ENCODE measurements around the gene GPSM3. TPM values are rescaled to one million over a fixed set of nuclear protein-coding genes. Genes with fewer than 3 reads are reported as not detected.
A peak's percentile ranks its signal among the peaks of the same experiment; 100 is the strongest.

GPSM3 gene
- total RNA-seq, 1 donor from 2014 or later: 16.2 TPM

GRCh38 chr6:32151863-32152768, 40.3 kb downstream of the GPSM3 start, which contains the start of gene PRRT1:
TSS of gene PRRT1 (minus strand) at chr6:32151939. CDS start at chr6:32151827, 112 bp downstream.
- Histone ChIP-seq H3K4me3 (peak within 1 kb of the TSS; percentile 75 to 88), H3K9me3 (no peaks in the 10 kb centered on the region), H3K27me3 (no peaks in the 10 kb centered on the region), H3K27ac (peak within 1 kb of the TSS; percentile 94), H3K36me3 (peaks cover 0 to 23% of the 10 kb centered on the region in 2 donors), H3K4me1 (peaks cover 49% of the 10 kb centered on the region)
- TF ChIP-seq POLR2AphosphoS5 (IDR thresholded peaks at IDR 0.05; ENCODE audit: insufficient read depth in 1 of 2, low read depth in 1 of 2) (no peak), POLR2A (IDR thresholded peaks at IDR 0.05) (no peak), CTCF (IDR thresholded peaks at IDR 0.05) (no peak)
- no peak for DNase-seq (ENCODE audit: extremely low spot score in 2 of 2)
- intact Hi-C loops (cut with DNase I): loop anchor here (5.0 kb wide), 1 partner anchor 35 kb away; no protein-coding TSS in a partner anchor

- Histone ChIP-seq H3K27ac (peak overlapping the region; percentile 94), H3K4me3 (peak overlapping the region; percentile 75 to 88), H3K27me3 (no peaks in the 10 kb centered on the region), H3K36me3 (peaks cover 0 to 15% of the 10 kb centered on the region in 2 donors), H3K9me3 (no peaks in the 10 kb centered on the region), H3K4me1 (peaks cover 49% of the 10 kb centered on the region)
- DNase-seq (ENCODE audit: extremely low spot score in 2 of 2): no peak
- TF ChIP-seq CTCF (IDR thresholded peaks at IDR 0.05): no peak
- no peak for TF ChIP-seq POLR2AphosphoS5 (IDR thresholded peaks at IDR 0.05; ENCODE audit: insufficient read depth in 1 of 2, low read depth in 1 of 2)
- no peak for TF ChIP-seq POLR2A (IDR thresholded peaks at IDR 0.05)
- intact Hi-C loops (cut with DNase I): loop anchor here (5.0 kb wide), 1 partner anchor 34 kb away; no protein-coding TSS in a partner anchor
These were observed 41.1 kb downstream of the GPSM3 start for GRCh38 chr6:32151181-32151862.

GRCh38 chr6:32149932-32150870, 42.2 kb downstream of the GPSM3 start:
- peak overlapping the region; percentile 53 for H3K27ac ChIP-seq
- no peak for TF ChIP-seq POLR2AphosphoS5 (IDR thresholded peaks at IDR 0.05; ENCODE audit: insufficient read depth in 1 of 2, low read depth in 1 of 2)
- no peak for TF ChIP-seq CTCF (IDR thresholded peaks at IDR 0.05)
- TF ChIP-seq POLR2A (IDR thresholded peaks at IDR 0.05): no peak
- H3K4me3 ChIP-seq: peak overlapping the region; percentile 75 to 88
- H3K36me3 ChIP-seq: peaks cover 0 to 6% of the 10 kb centered on the region in 2 donors
- intact Hi-C loops (cut with DNase I): loop anchor here (5.0 kb wide), 1 partner anchor 33 kb away; no protein-coding TSS in a partner anchor
- H3K4me1 ChIP-seq: peaks cover 42% of the 10 kb centered on the region
- no peak for DNase-seq (ENCODE audit: extremely low spot score in 2 of 2)
- no peaks in the 10 kb centered on the region for H3K27me3 ChIP-seq
- H3K9me3 ChIP-seq: no peaks in the 10 kb centered on the region

GRCh38 chr6:32149092-32149755, 43.2 kb downstream of the GPSM3 start:
- intact Hi-C loops (cut with DNase I): no loop called here
- TF ChIP-seq POLR2A (IDR thresholded peaks at IDR 0.05) (no peak), CTCF (IDR thresholded peaks at IDR 0.05) (no peak), POLR2AphosphoS5 (IDR thresholded peaks at IDR 0.05; ENCODE audit: insufficient read depth in 1 of 2, low read depth in 1 of 2) (no peak)
- no peaks in the 10 kb centered on the region for H3K27me3 ChIP-seq
- H3K4me1 ChIP-seq: peaks cover 33% of the 10 kb centered on the region
- H3K36me3 ChIP-seq: peaks cover 0 to 6% of the 10 kb centered on the region in 2 donors
- no peaks in the 10 kb centered on the region for H3K9me3 ChIP-seq
- H3K4me3 ChIP-seq: peak overlapping the region in 1 of 2 donors; percentile 3
- no peak overlapping the region for H3K27ac ChIP-seq
- no peak for DNase-seq (ENCODE audit: extremely low spot score in 2 of 2)

Measured in vagina (tissue), 2 donors.